Muscle of leg (tissue), 11 donors: ENCODE measurements around the gene LRCH3. TPM values are rescaled to one million over a fixed set of nuclear protein-coding genes. Genes with fewer than 3 reads are reported as not detected.

Experiments used
- DNase-seq: peaks from one replicate; pipeline ENCODE4 v3.0.0; 2013
- H3K27ac ChIP-seq: one replicate; pipeline ENCODE4 v1.5.1; 2013; ENCODE audit warnings: mild to moderate bottlenecking, low read length, control low read depth
- H3K27me3 ChIP-seq: one replicate; pipeline ENCODE4 v1.6.1; 2013; ENCODE audit warnings: low read length; ENCODE audit not compliant: control insufficient read depth, insufficient read depth
- H3K36me3 ChIP-seq: one replicate; pipeline ENCODE4 v1.6.1; 2013; ENCODE audit warnings: low read length; ENCODE audit not compliant: control insufficient read depth, insufficient read depth
- H3K4me1 ChIP-seq: one replicate; pipeline ENCODE4 v1.6.1; 2013; ENCODE audit warnings: low read length; ENCODE audit not compliant: control insufficient read depth, insufficient read depth
- H3K4me3 ChIP-seq: one replicate; pipeline ENCODE4 v1.5.1; 2013; ENCODE audit warnings: low read length, control low read depth
- H3K9me3 ChIP-seq: replicated peaks from 2 replicates; pipeline ENCODE4 v1.6.1; 2013; ENCODE audit warnings: low read depth, low read length; ENCODE audit not compliant: control insufficient read depth
- WGBS: methylation state at CpG from one replicate; pipeline ENCODE4 v1.1.5; 2013; ENCODE audit warnings: missing lambda C conversion rate; ENCODE audit not compliant: insufficient coverage; 5-methylcytosine and 5-hydroxymethylcytosine counted together
- polyA plus RNA-seq, 8 donors: library from polyadenylated mRNA; unstranded; fragments of 120-200 nt; gene quantifications; one replicate each; pipeline versions ENCODE4 v1.2.1 to v1.2.3, GENCODE V29; 2013; ENCODE audit warnings: inconsistent platforms in 1 of 8, low replicate concordance in 1 of 8; ENCODE audit not compliant: insufficient read length in 8 of 8, insufficient read depth in 1 of 8
- total RNA-seq: library from RNA; stranded (reverse); fragments of 120-200 nt; gene quantifications from one replicate; pipeline ENCODE4 v1.2.4, GENCODE V29; 2013

Gene LRCH3
- total and polyA plus RNA-seq, 9 donors = 21.7 to 39.1 (median 27.8) TPM

GRCh38 chr3:197830308-197830966 is 39.4 kb downstream of the LRCH3 start:
- Histone ChIP-seq H3K4me3 (no peak overlapping the region), H3K27ac (no peak overlapping the region), H3K36me3 (peaks cover 36% of the 10 kb centered on the region), H3K27me3 (no peaks in the 10 kb centered on the region), H3K9me3 (no peaks in the 10 kb centered on the region), H3K4me1 (no peaks in the 10 kb centered on the region)
- DNase-seq = no peak
- no CpG with 5 or more reads among the region's 6 CpGs for WGBS

DNA sequence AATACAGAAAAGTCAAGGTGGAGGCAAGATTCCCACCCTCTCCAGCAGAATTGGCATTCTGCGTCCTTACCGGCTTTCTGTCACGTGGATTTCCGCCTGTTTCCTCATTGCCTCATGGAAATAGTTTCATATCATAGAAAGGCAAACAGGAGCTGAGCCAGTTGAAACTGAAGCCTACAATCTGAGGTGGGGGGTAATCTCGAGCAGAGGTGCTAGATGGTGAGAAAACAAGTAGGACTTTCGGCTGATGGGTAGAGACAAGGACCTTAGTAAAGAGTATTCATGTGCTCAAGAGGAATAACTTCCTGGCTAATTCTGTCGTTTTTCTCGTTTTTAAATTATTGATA is 39.9 kb downstream of the LRCH3 start:
- H3K4me1 ChIP-seq = no peaks in the 10 kb centered on the region
- DNase-seq = no peak
- no peak overlapping the region for H3K27ac ChIP-seq
- no peaks in the 10 kb centered on the region for H3K27me3 ChIP-seq
- 100% methylated on average over 2 of the region's 8 CpGs for WGBS
- no peaks in the 10 kb centered on the region for H3K9me3 ChIP-seq
- no peak overlapping the region for H3K4me3 ChIP-seq
- H3K36me3 ChIP-seq = peaks cover 38% of the 10 kb centered on the region

DNA sequence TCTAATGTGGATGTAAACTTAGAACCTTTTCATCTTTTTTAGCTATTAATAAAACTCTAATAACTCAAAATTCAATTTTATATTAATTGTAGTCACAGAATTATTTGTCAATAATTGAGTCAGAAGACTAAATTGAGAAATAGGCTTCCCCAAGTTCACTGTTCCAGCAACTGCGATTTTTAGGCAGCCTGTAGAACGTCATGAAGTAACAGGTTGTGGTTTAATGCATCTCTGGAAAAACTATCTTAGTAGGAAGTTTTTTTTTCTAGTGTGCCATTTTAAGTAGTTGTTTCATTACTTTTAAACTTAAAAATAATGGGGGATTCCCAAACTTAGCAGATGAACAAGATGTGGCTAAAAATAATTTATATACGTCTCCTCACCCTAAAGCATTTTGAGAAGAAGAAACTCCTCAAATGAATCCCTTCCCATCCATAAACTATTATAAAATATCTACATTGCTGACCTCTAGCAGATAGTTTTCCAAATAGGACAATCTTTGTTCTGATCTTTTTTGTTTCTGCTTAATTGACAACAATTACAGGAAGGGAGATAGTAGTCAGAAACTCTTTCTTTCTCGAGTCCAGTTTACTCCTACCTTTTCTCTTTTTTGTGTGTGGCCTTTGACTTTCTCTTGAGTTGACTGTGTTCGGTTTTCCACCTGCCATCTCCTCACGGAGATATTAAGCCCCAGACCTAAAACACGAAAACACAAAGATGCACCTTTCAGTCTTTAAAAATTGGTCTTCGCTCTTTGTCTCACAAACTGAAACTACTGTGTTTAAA is 43.1 kb downstream of the LRCH3 start:
- no peak overlapping the region for H3K27ac ChIP-seq
- no peak for DNase-seq
- peaks cover 33% of the 10 kb centered on the region for H3K36me3 ChIP-seq
- no CpG with 5 or more reads among the region's 8 CpGs for WGBS
- no peak overlapping the region for H3K4me3 ChIP-seq
- H3K9me3 ChIP-seq = no peaks in the 10 kb centered on the region
- no peaks in the 10 kb centered on the region for H3K27me3 ChIP-seq
- no peaks in the 10 kb centered on the region for H3K4me1 ChIP-seq

DNA sequence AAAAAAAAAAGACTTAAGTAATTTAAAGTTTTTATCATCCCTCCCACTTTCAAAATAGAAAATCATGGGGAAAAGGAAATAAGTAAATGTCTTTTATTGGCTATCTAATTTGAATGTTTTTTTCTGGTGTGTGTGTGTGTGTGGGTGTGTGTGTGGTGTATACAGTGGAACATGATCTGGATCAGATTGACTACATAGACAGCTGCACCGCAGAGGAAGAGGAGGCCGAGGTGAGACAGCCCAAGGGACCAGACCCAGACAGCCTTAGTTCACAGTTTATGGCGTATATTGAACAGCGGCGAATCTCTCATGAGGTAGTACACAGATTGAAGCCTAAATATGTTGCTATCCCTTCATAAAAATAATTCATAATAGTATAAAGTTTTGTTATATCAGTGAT is 44.5 kb downstream of the LRCH3 start:
- no peak overlapping the region for H3K4me3 ChIP-seq
- no peaks in the 10 kb centered on the region for H3K9me3 ChIP-seq
- no peaks in the 10 kb centered on the region for H3K4me1 ChIP-seq
- DNase-seq = no peak
- H3K36me3 ChIP-seq = peaks cover 30% of the 10 kb centered on the region
- no peaks in the 10 kb centered on the region for H3K27me3 ChIP-seq
- 50% methylated on average over 1 of the region's 5 CpGs for WGBS
- H3K27ac ChIP-seq = no peak overlapping the region

DNA sequence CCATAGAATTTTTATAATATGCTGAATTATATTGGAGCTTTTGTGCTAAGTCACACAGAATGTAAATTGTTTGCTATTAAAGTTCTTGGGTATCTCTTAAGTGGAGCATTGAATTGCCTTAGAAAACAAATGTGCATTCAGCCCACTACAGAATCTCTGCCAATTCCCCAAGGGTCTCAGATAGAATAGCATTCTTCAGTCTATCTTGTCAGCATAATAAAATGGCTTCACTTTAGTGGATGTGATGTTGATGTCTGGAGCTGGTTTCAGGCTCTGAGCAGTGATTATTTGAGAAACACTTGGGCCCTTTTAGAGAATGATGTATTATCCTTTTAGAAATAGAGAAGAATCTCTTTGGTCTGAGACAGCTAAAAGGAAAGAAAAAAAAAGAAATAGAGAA is 45.2 kb downstream of the LRCH3 start:
- no peak for DNase-seq
- Histone ChIP-seq H3K4me1 (no peaks in the 10 kb centered on the region), H3K36me3 (peaks cover 31% of the 10 kb centered on the region), H3K27me3 (no peaks in the 10 kb centered on the region), H3K4me3 (no peak overlapping the region), H3K27ac (no peak overlapping the region), H3K9me3 (no peaks in the 10 kb centered on the region)

GRCh38 chr3:197837282-197837681 is 46.2 kb downstream of the LRCH3 start:
- DNase-seq = no peak
- Histone ChIP-seq H3K36me3 (peaks cover 36% of the 10 kb centered on the region), H3K4me3 (no peak overlapping the region), H3K27ac (no peak overlapping the region), H3K9me3 (no peaks in the 10 kb centered on the region), H3K4me1 (no peaks in the 10 kb centered on the region), H3K27me3 (no peaks in the 10 kb centered on the region)
- WGBS = no CpG with 5 or more reads among the region's 2 CpGs

DNA sequence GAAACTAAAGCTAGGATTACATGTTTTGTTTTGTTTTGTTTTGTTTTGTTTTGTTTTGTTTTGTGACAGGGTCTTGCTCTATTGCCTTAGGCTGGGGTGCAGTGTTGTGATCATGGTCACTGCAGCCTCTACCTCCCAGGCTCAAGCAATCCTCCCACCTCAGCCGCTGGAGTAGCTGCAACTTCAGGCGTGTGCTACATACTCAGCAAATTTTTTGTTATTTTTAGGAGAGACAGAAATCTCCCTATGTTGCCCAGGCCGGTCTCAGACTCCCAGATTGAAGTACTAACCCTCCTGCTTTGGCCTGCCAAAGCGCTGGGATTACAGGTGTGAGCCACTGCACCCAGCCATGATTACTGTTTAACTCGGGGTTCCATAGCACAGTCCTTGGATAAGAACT is 50.7 kb downstream of the LRCH3 start:
- no peak overlapping the region for H3K4me3 ChIP-seq
- peaks cover 49% of the 10 kb centered on the region for H3K36me3 ChIP-seq
- 95% methylated on average over 4 of the region's 5 CpGs for WGBS
- no peak overlapping the region for H3K27ac ChIP-seq
- H3K9me3 ChIP-seq = no peaks in the 10 kb centered on the region
- no peak for DNase-seq
- no peaks in the 10 kb centered on the region for H3K27me3 ChIP-seq
- no peaks in the 10 kb centered on the region for H3K4me1 ChIP-seq

GRCh38 chr3:197846491-197846890 is 55.4 kb downstream of the LRCH3 start:
- DNase-seq = no peak
- Histone ChIP-seq H3K4me3 (no peak overlapping the region), H3K27me3 (no peaks in the 10 kb centered on the region), H3K27ac (no peak overlapping the region), H3K4me1 (peaks cover 2% of the 10 kb centered on the region), H3K9me3 (no peaks in the 10 kb centered on the region), H3K36me3 (peaks cover 43% of the 10 kb centered on the region)
- WGBS = 100% methylated on average over 1 of the region's 3 CpGs

- 49% methylated on average over 3 of the region's 8 CpGs for WGBS
- no peaks in the 10 kb centered on the region for H3K27me3 ChIP-seq
- no peak overlapping the region for H3K4me3 ChIP-seq
- H3K4me1 ChIP-seq = peaks cover 2% of the 10 kb centered on the region
- H3K27ac ChIP-seq = no peak overlapping the region
- DNase-seq = peak; percentile 36
- H3K36me3 ChIP-seq = peaks cover 38% of the 10 kb centered on the region
- no peaks in the 10 kb centered on the region for H3K9me3 ChIP-seq
Measured at GRCh38 chr3:197847866-197848401, 56.9 kb downstream of the LRCH3 start.

DNA sequence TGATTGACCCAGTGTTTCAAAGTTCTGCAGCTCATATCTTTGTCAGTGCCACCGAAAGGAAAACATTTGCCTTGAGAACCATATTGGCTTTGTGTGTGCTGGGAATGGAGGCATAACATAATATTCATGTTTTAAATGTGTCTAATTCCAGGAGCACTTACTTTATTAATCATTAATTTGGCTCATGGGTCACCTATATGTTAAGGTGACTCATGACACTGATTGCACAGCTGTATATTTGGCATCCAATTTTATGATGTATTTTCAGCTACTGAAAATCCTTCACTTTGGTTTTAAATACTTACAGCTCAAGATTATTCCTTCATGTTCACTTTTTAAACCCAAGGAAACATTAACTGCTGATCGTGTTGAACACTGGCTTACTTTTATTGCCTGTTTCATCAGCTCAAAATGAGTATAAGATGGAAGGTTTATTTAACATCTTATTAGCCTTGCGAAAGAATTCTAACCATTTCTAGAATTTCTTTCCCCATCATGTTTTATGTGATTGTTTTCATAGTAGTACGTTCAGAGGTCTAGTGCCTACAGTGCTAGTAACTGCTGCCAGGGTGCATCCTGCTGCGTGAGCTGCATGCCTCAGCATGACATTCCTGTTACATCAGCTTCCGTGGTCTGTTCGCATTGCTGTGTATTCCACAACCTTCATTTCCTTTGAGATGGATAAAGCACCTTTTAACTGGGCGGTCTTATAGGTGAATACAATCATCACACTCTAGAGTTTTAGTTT is 63.7 kb downstream of the LRCH3 start:
- no peak overlapping the region for H3K4me3 ChIP-seq
- H3K9me3 ChIP-seq = no peaks in the 10 kb centered on the region
- peaks cover 40% of the 10 kb centered on the region for H3K36me3 ChIP-seq
- no CpG with 5 or more reads among the region's 8 CpGs for WGBS
- H3K27me3 ChIP-seq = no peaks in the 10 kb centered on the region
- H3K4me1 ChIP-seq = no peaks in the 10 kb centered on the region
- no peak overlapping the region for H3K27ac ChIP-seq
- DNase-seq = no peak
